ENCODE results near the gene KRTAP5-4. TPM values are rescaled to one million over a fixed set of nuclear protein-coding genes. Genes with fewer than 3 reads are reported as not detected.

The KRTAP5-4 gene
- polyA plus RNA-seq, 4 donors = not detected

DNA sequence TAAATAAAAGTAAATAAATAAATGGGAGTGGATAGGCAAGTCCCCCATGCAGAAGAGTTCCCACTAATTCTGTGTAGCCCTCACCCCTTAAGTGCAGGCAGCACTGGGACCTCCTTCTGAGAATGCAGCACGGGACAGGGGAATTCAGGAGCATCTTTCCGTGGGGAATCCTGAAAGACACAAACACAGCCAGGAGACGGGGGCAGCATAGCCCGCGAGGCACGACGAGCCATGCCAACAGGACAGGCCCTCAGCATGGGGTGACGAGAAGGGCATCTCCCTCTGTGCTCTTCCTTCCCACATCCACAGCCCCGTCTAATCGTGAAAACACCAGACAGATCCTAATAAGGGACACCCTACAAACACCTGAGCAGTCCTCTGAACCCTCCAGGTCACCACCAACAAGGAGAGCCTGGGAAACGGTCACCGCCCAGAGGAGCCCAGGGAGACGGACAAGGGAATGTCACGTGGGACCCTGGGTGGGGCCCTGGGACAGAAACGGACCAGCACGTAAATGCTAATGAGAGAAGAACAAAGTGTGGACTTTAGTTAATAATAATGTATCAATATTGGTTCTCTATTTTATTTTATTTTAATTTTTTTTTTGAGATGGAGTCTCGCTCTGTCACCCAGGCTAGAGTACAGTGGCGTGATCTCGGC is 14.5 kb upstream of the KRTAP5-4 start:
- FAIRE-seq = no peak
- H3K4me3 ChIP-seq (ENCODE audit: low read depth in 1 of 3, low read length in 3 of 3) = no peak overlapping the region
- 75 to 83% (median 80%) methylated on average over 19 of the region's 19 CpGs for WGBS, 3 donors
- H3K9me3 ChIP-seq (ENCODE audit: control insufficient read depth in 2 of 2, insufficient read depth in 1 of 2, low read depth in 1 of 2, low read length in 1 of 2) = no peaks in the 10 kb centered on the region
- H3K27me3 ChIP-seq (ENCODE audit: control insufficient read depth in 3 of 3, insufficient read depth in 3 of 3, low read length in 3 of 3) = peaks cover 0 to 33% (median 9%) of the 10 kb centered on the region in 3 donors
- no peak for DNase-seq
- H3K4me1 ChIP-seq (ENCODE audit: control insufficient read depth in 3 of 3, insufficient read depth in 2 of 3, low read depth in 1 of 3, low read length in 2 of 3) = no peaks in the 10 kb centered on the region
- H3K36me3 ChIP-seq (ENCODE audit: control insufficient read depth in 3 of 3, insufficient read depth in 2 of 3, low read depth in 1 of 3, low read length in 3 of 3) = no peaks in the 10 kb centered on the region
- no peak overlapping the region for H3K27ac ChIP-seq (ENCODE audit: low read depth in 1 of 3, low read length in 2 of 3)

DNA sequence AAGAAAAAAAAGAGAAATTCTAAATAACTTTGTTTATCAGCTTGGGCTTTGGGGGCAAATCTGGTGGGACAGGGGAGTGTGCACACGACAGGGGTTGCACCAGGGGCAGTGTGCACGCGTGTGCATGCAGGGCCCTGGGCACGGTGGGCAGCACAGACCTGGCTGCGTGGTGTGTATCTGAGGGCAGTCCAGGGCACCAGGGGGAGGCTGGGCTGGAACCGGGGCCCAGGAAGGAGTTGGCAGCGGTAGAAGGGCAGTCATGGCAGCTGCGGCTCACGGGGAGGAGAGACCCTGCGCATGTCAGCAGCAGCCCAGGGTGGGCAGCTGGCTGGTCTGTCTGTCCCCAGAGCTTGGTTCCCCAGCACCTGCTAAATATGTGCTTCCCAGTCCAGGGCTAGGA is 11.9 kb upstream of the KRTAP5-4 start:
- no peaks in the 10 kb centered on the region for H3K4me1 ChIP-seq (ENCODE audit: control insufficient read depth in 3 of 3, insufficient read depth in 2 of 3, low read depth in 1 of 3, low read length in 2 of 3)
- H3K36me3 ChIP-seq (ENCODE audit: control insufficient read depth in 3 of 3, insufficient read depth in 2 of 3, low read depth in 1 of 3, low read length in 3 of 3) = no peaks in the 10 kb centered on the region
- no peak for FAIRE-seq
- peaks cover 0 to 36% (median 9%) of the 10 kb centered on the region in 3 donors for H3K27me3 ChIP-seq (ENCODE audit: control insufficient read depth in 3 of 3, insufficient read depth in 3 of 3, low read length in 3 of 3)
- H3K4me3 ChIP-seq (ENCODE audit: low read depth in 1 of 3, low read length in 3 of 3) = no peak overlapping the region
- WGBS, 3 donors = 74 to 87% (median 82%) methylated on average over 7 to 10 of the region's 10 CpGs
- no peaks in the 10 kb centered on the region for H3K9me3 ChIP-seq (ENCODE audit: control insufficient read depth in 2 of 2, insufficient read depth in 1 of 2, low read depth in 1 of 2, low read length in 1 of 2)
- H3K27ac ChIP-seq (ENCODE audit: low read depth in 1 of 3, low read length in 2 of 3) = no peak overlapping the region
- no peak for DNase-seq

DNA sequence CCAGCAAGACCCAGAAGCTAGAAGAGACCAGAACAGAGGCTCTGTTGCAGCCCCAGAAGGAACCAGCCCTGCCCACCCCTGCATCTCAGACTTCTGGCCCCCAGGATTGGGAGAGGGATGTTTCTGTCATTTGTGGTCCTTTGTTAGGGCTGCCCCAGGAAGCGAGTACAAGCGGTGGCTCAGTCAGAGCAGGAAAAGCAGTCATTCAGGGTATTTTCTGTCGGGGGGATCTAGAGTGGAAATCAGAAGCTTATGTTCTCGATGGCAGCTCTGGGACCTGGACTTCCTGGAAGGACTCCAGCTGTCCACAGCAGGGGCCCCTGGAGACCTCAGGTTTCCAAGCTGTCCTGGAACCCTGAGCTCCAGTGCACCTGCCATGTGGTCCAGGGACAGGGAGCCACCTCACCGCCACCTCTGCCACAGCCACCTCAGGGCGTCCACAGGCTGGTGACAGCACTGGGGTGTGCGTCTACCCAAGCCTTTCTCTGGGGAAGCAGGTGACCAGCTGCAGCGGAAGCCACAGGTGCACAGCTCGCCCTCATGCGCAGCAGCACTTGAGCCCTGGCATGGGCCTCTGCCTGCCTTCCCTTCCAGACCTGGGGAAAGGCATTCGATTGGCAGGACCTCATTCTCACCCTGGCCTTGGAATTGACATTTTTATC is 10.2 kb upstream of the KRTAP5-4 start:
- no peak for DNase-seq
- no peak overlapping the region for H3K27ac ChIP-seq (ENCODE audit: low read depth in 1 of 3, low read length in 2 of 3)

DNA sequence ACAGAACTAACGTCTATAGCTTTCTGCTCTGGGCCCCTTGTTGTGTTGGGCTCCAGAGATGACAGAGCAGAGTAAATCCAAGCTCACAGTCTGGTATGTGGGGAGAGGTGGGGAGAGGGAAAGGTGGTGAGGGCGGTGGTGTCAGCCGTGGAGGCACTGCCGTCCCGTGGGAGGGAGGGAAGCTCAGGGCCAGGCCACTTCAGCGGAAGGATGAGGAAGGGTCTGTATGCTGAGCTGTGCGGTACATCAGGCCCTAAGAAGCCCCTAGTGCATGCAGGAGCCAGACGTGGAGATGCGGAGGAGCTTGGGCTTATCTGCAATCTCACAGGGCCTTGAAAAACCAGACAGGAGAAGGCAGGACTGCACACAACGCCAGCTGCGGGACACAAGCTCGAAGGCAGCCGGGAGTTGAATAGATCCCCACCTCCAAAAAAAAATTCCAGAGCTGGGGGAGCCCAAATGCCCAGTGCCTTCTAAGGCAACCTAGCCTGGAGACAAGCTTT is 9.2 kb upstream of the KRTAP5-4 start:
- WGBS, 3 donors = 72 to 78% (median 77%) methylated on average over 13 of the region's 13 CpGs
- Histone ChIP-seq H3K4me1 (ENCODE audit: control insufficient read depth in 3 of 3, insufficient read depth in 2 of 3, low read depth in 1 of 3, low read length in 2 of 3) (no peaks in the 10 kb centered on the region), H3K27me3 (ENCODE audit: control insufficient read depth in 3 of 3, insufficient read depth in 3 of 3, low read length in 3 of 3) (peaks cover 0 to 40% (median 9%) of the 10 kb centered on the region in 3 donors), H3K9me3 (ENCODE audit: control insufficient read depth in 2 of 2, insufficient read depth in 1 of 2, low read depth in 1 of 2, low read length in 1 of 2) (no peaks in the 10 kb centered on the region), H3K27ac (ENCODE audit: low read depth in 1 of 3, low read length in 2 of 3) (no peak overlapping the region), H3K36me3 (ENCODE audit: control insufficient read depth in 3 of 3, insufficient read depth in 2 of 3, low read depth in 1 of 3, low read length in 3 of 3) (no peaks in the 10 kb centered on the region), H3K4me3 (ENCODE audit: low read depth in 1 of 3, low read length in 3 of 3) (no peak overlapping the region)
- no peak for DNase-seq
- FAIRE-seq = no peak

More for the DNA sequence above, 10.2 kb upstream of the KRTAP5-4 start:
- no peaks in the 10 kb centered on the region for H3K9me3 ChIP-seq (ENCODE audit: control insufficient read depth in 2 of 2, insufficient read depth in 1 of 2, low read depth in 1 of 2, low read length in 1 of 2)
- FAIRE-seq = no peak
- H3K27me3 ChIP-seq (ENCODE audit: control insufficient read depth in 3 of 3, insufficient read depth in 3 of 3, low read length in 3 of 3) = peaks cover 0 to 45% (median 9%) of the 10 kb centered on the region in 3 donors
- H3K4me1 ChIP-seq (ENCODE audit: control insufficient read depth in 3 of 3, insufficient read depth in 2 of 3, low read depth in 1 of 3, low read length in 2 of 3) = no peaks in the 10 kb centered on the region
- no peaks in the 10 kb centered on the region for H3K36me3 ChIP-seq (ENCODE audit: control insufficient read depth in 3 of 3, insufficient read depth in 2 of 3, low read depth in 1 of 3, low read length in 3 of 3)
- H3K4me3 ChIP-seq (ENCODE audit: low read depth in 1 of 3, low read length in 3 of 3) = no peak overlapping the region
- 52 to 63% (median 62%) methylated on average over 11 of the region's 11 CpGs for WGBS, 3 donors

DNA sequence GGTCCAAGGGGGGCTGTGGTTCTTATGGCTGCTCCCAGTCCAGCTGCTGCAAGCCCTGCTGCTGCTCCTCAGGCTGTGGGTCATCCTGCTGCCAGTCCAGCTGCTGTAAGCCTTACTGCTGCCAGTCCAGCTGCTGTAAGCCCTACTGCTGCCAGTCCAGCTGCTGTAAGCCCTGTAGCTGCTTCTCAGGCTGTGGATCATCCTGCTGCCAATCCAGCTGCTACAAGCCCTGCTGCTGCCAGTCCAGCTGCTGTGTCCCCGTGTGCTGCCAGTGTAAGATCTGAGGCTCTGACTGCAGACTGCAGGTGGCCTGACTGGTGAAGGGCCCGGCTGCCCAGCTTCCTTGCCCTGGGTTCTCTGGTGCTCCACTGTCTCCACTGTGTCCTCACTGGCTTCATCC is 8.3 kb upstream of the KRTAP5-4 start:
- WGBS, 3 donors = 48 to 62% (median 54%) methylated on average over 2 of the region's 2 CpGs
- Histone ChIP-seq H3K9me3 (ENCODE audit: control insufficient read depth in 2 of 2, insufficient read depth in 1 of 2, low read depth in 1 of 2, low read length in 1 of 2) (no peaks in the 10 kb centered on the region), H3K27ac (ENCODE audit: low read depth in 1 of 3, low read length in 2 of 3) (no peak overlapping the region), H3K36me3 (ENCODE audit: control insufficient read depth in 3 of 3, insufficient read depth in 2 of 3, low read depth in 1 of 3, low read length in 3 of 3) (no peaks in the 10 kb centered on the region), H3K27me3 (ENCODE audit: control insufficient read depth in 3 of 3, insufficient read depth in 3 of 3, low read length in 3 of 3) (peaks cover 0 to 42% (median 9%) of the 10 kb centered on the region in 3 donors), H3K4me1 (ENCODE audit: control insufficient read depth in 3 of 3, insufficient read depth in 2 of 3, low read depth in 1 of 3, low read length in 2 of 3) (no peaks in the 10 kb centered on the region), H3K4me3 (ENCODE audit: low read depth in 1 of 3, low read length in 3 of 3) (no peak overlapping the region)
- FAIRE-seq (no peak), DNase-seq (no peak)

DNA sequence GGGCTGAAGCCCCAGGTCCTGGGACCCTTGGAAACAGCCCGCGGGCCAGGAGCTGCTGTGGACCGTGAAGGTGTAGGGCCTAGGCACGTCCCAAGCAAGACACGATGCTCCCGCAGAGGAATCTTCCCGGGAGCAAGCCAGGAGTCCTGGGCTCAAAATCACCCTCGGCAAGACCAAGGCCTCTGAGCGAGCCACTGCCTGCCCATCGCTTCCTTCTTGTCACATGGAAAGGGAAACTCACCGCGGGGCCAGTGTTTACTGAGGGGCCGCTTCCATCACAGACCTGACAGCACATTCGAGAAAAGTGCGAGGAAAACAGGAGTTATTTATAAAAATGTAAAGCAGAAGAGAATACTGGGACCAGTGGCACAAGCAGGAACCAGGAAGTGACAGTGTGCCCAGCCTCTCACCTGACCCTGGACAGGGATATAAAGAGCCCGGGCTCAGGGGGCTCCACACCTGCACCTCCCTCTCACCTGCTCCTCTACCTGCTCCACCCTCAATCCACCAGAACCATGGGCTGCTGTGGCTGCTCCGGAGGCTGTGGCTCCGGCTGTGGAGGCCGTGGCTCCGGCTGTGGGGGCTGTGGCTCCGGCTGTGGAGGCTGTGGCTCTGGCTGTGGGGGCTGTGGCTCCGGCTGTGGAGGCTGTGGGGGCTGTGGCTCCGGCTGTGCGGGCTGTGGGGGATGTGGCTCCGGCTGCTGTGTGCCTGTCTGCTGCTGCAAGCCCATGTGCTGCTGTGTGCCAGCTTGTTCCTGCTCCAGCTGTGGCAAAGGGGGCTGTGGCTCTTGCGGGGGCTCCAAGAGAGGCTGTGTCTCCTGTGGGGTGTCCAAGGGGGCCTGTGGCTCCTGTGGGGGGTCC is 7.6 kb upstream of the KRTAP5-4 start, which contains the start of gene KRTAP5-5:
TSS of gene KRTAP5-5 (plus strand) at position 450 of the 860 bp plus-strand sequence. CDS start at position 516, 66 bp downstream.
- H3K9me3 ChIP-seq (ENCODE audit: control insufficient read depth in 2 of 2, insufficient read depth in 1 of 2, low read depth in 1 of 2, low read length in 1 of 2) = no peaks in the 10 kb centered on the region
- FAIRE-seq = no peak
- no peak within 1 kb of the TSS for H3K4me3 ChIP-seq (ENCODE audit: low read depth in 1 of 3, low read length in 3 of 3)
- H3K36me3 ChIP-seq (ENCODE audit: control insufficient read depth in 3 of 3, insufficient read depth in 2 of 3, low read depth in 1 of 3, low read length in 3 of 3) = no peaks in the 10 kb centered on the region
- WGBS, 3 donors = 73 to 81% (median 73%) methylated on average over 21 to 26 of the region's 26 CpGs
- no peaks in the 10 kb centered on the region for H3K4me1 ChIP-seq (ENCODE audit: control insufficient read depth in 3 of 3, insufficient read depth in 2 of 3, low read depth in 1 of 3, low read length in 2 of 3)
- H3K27ac ChIP-seq (ENCODE audit: low read depth in 1 of 3, low read length in 2 of 3) = no peak within 1 kb of the TSS
- peaks cover 0 to 47% (median 9%) of the 10 kb centered on the region in 3 donors for H3K27me3 ChIP-seq (ENCODE audit: control insufficient read depth in 3 of 3, insufficient read depth in 3 of 3, low read length in 3 of 3)
- no peak for DNase-seq

DNA sequence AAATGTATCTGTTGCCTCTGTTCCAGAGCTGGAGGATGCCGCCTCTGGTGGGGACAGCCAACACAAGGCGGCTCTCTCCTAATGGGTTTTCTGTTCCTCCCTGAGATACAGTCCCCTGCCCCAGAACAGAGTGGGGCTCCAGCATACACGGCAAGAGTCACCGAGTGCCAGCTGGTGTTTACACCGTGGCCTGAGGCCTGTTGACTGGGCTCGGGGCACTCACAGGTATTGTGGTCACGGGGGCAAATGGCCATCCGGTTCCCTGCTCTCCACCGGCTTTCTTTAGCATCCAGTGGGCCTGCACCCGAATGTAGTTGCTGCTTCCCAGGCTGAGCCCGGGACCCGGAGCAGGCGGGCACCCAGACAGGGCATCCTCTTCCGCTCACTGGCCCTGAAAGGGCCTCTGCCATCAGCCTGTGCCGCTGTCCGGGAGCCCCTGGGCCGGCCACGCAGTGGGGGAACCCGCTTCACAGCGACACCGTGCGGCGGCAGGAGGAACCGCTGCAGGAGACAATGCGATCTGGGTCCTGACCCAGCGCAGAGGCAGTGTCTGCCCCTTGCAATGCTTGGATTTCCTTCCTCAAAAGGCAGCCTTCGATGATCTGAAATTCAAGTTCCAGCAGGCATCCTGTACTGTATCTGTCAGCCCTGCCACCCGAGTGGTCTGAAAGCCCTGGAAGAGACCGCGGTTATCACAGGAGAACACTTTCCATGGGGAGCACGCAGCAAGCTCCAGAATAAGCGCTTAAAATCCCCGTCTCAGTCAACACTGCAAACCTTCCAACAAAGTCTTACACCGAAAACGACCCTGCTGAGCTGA is 6.8 kb upstream of the KRTAP5-4 start:
- Histone ChIP-seq H3K27me3 (ENCODE audit: control insufficient read depth in 3 of 3, insufficient read depth in 3 of 3, low read length in 3 of 3) (peaks cover 2 to 44% (median 7%) of the 10 kb centered on the region in 3 donors), H3K36me3 (ENCODE audit: control insufficient read depth in 3 of 3, insufficient read depth in 2 of 3, low read depth in 1 of 3, low read length in 3 of 3) (no peaks in the 10 kb centered on the region), H3K4me3 (ENCODE audit: low read depth in 1 of 3, low read length in 3 of 3) (no peak overlapping the region), H3K9me3 (ENCODE audit: control insufficient read depth in 2 of 2, insufficient read depth in 1 of 2, low read depth in 1 of 2, low read length in 1 of 2) (no peaks in the 10 kb centered on the region), H3K4me1 (ENCODE audit: control insufficient read depth in 3 of 3, insufficient read depth in 2 of 3, low read depth in 1 of 3, low read length in 2 of 3) (no peaks in the 10 kb centered on the region), H3K27ac (ENCODE audit: low read depth in 1 of 3, low read length in 2 of 3) (no peak overlapping the region)
- FAIRE-seq (no peak), DNase-seq (peak; percentile 37 to 71)
- WGBS, 3 donors = 27 to 29% (median 28%) methylated on average over 35 of the region's 35 CpGs

Measured in small intestine (tissue), 7 donors.